Endometrial microvascular endothelial cells (primary cell): Measurements from ENCODE around the gene OPRPN. TPM values are rescaled to one million over a fixed set of nuclear protein-coding genes. Genes with fewer than 3 reads are reported as not detected.

Experiments used
- in situ Hi-C: cut with HindIII; loops from 2 replicates; pipeline ENCODE4 v1.10.0; 2017; ENCODE audit warnings: low sequenced_read_pairs, low pct_unique_long_range_greater_than_20kb; ENCODE audit errors: inconsistent ontology term
- total RNA-seq: library from RNA; depleted of rRNA; stranded (reverse); fragments of >200 nt; gene quantifications from one replicate; pipeline ENCODE4 v1.2.3, GENCODE V29; 2015; ENCODE audit errors: inconsistent ontology term

OPRPN gene, protein sequence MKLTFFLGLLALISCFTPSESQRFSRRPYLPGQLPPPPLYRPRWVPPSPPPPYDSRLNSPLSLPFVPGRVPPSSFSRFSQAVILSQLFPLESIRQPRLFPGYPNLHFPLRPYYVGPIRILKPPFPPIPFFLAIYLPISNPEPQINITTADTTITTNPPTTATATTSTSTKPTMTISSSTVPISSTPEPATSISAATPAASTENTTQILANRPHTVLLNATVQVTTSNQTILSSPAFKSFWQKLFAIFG
- not detected for total RNA-seq

DNA sequence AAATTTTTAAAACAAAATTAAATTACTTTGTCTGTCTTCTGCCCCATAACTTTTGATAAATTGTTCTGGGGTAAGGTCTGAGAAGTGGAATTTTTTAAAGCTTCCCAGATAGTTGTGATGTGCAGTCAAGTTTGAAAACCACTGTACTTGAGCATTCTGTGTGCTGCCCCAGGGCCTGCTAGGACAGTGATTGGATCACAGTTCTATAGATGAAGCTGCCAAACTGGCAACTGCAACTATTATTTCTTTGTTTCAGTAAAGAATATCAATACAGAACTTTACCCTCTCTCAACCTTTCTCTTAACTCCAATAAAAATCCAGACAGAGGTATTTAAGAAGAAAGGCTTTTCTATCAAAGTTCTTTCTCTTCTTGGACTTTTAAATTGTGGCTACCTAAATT, at the start of gene OPRPN:
Gene OPRPN (plus strand): TSS at position 361 of the 400 bp plus-strand sequence. CDS start 1,346 bp downstream, outside the sequence.
- in situ Hi-C loops, result no loop called here

DNA sequence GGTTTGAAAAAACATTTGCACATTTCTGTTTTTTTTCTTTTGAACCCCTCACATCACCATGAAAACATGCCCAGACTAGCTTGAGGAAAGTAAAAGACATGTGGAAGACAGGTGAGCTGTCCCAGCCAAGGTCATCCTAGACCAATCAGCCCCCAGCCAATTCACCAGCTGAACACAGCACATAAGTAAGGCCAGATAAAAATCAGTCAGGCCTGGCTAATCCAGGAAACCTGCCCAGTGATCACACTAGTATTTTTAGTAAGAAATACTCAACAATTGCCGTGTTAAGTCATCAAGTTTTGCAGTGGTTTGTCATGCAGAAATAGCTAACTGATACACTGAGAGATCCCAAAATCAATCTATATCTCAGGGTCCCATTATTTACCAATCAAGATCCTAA, 41.6 kb upstream of the OPRPN start:
- in situ Hi-C loops, result no loop called here

GRCh38 chr4:70359115-70359661, 38.6 kb upstream of the OPRPN start:
- in situ Hi-C loops, result no loop called here

DNA sequence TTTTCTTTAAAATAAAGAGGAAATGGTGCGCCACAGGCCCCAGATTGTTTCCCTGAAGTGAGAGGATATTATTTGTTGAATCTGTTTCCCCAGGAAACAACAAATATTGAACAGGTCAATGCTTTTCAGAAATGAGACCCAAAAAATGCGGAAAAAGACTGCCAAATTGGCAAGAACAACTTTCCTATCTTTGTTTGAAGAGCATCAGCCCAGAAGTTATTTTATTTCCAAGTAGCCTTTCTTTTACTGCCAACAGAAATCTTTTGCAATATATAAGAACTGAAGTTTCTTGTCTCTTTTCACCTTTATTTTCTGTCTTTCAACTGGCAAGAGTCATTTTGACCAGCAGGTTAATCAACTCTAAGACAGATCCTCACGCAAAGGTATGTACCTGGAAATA, 37.3 kb upstream of the OPRPN start, which contains the start of gene SMR3A:
Gene SMR3A (plus strand): TSS at position 301 of the 400 bp plus-strand sequence. CDS start 1,356 bp downstream, outside the sequence.
- in situ Hi-C loops, result no loop called here

- in situ Hi-C loops, result no loop called here
Observed at GRCh38 chr4:70364002-70364401, 33.7 kb upstream of the OPRPN start.

DNA sequence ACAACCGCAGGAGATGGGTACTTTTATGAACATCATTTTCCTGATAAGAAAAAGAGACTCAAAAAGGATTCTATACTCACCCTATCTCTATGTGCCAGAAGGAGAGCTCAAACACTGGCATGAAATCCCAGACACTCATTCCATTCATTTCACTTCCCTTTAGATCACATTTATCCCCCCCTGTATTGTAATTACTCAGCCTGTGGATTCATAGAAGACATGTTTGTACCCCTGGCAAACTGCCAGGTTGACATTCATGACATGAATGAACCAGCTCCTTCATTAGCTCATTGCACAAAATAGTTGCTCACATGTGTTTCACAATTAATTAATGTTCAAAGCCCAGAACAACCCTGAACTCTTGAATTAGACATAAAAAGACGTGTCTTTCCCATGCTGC, 32.3 kb upstream of the OPRPN start:
- in situ Hi-C loops, result no loop called here

GRCh38 chr4:70367813-70368212, 29.9 kb upstream of the OPRPN start:
- in situ Hi-C loops, result no loop called here

- in situ Hi-C loops, result no loop called here
Observed at GRCh38 chr4:70371987-70372386, 25.8 kb upstream of the OPRPN start.

- in situ Hi-C loops, result no loop called here
Observed at GRCh38 chr4:70372760-70373159, 25.0 kb upstream of the OPRPN start.

- in situ Hi-C loops, result no loop called here
Observed at GRCh38 chr4:70380578-70380977, 17.2 kb upstream of the OPRPN start.

- in situ Hi-C loops, result no loop called here
Observed at GRCh38 chr4:70382691-70383181, 15.0 kb upstream of the OPRPN start, which contains the start of gene SMR3B. Gene SMR3B, plus strand, starts transcription at chr4:70383131. Its CDS starts 1,380 bp downstream, at chr4:70384511.

DNA sequence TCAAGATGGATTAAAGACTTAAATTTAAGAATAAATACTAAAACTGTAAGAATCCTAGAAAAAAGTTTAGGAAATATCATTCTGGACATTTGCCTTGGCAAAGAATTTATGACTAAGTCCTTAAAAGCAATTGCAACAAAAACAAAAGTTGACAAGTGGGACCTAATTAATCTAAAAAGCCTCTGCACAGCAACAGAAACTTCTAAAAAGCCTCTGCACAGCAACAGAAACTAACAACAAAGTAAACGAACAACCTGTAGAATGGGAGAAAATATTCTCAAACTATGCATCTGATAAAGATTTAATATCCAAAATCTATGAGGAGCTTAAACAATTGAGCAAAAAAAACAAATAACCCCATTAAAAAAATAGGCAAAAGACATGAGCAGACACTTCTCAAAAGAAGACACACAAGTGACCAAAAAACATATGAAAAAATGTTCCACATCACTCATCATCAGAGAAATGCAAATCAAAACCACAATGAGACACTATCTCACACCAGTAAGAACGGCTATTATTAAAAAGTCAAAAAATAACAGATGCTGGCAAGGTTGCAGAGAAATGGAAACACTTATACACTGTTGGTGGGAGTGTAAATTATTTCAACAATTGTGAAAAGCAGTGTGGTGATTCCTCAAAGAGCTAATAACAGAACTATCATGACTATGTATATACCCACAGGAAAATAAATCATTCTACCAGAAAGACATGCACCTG, 5.5 kb upstream of the OPRPN start:
- in situ Hi-C loops, result no loop called here

DNA sequence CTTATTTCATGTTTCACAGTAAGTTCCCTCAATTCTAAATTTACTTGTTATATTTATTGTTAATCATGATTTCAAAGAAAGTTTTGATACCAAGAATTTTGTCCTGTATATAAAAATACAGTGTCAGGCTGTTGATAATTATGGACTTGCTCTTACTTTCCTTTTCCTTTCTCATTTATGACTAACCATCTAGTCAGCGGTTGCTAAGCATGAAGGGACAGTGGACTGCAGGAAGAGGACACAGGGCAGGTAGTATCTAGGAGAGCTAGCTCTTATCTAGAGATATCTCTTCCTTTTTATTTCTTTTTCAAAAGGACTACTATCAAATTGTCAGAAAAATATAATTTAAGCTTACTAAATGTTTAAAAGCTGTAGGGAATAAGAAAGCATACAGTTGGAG, 1.6 kb downstream of the OPRPN start:
- in situ Hi-C loops, result no loop called here

- in situ Hi-C loops, result no loop called here
Observed at GRCh38 chr4:70402762-70403161, 5.0 kb downstream of the OPRPN start.

DNA sequence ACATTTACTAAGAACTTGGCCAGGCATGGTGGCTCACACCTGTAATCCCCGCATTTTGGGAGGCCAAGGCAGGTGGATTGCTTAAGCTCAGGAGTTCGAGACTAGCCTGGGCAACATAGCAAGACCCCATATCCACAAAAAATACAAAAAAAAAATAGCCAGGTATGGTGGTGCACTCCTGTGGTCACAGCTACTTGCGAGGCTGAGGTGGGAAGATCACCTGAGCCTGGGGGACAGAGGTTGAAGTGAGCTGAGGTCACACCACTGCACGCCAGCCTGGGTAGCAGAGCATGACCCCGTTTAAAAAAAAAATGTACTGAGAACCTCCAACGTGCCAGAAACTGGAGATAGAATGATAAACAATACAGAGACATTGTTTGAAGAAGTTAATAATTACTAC, 8.0 kb downstream of the OPRPN start:
- in situ Hi-C loops, result no loop called here

DNA sequence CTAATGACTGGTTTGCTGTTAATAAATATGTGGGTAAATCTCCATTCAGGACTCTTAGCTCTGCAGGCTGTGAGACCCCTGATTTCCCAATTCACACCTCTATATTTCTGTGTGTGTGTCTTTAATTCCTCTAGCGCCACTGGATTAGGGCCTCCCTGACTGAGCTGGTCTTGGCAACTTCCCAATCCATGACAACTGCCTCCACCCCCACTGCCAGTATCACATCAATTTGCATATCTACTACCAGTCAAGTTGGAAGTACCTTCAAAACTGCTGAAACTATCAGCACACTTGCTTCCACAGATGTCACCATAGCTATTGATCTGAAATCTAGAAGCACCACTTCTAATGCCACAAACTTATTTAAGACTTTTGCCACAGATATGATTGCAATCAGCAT, 27.6 kb downstream of the OPRPN start:
- in situ Hi-C loops, result no loop called here

DNA sequence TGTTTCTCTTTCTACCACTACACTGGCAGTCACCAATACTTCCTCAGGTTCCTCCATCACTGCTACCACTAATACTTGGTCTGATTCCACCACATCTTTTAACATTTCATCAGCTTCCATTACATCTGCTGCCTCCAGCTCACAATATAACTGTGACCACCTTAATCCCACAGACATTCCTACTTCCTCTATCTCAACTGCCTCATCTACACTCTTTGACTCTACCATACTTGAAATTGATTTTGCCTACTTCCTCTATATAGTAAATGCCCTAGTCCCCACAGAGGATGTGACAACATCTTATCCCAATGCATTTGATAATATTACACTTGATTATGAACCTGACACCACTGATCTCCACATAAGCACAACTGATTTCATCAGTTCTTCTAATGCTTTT, 29.0 kb downstream of the OPRPN start:
- in situ Hi-C loops, result no loop called here

GRCh38 chr4:70437197-70437596, 39.5 kb downstream of the OPRPN start:
- in situ Hi-C loops, result no loop called here

DNA sequence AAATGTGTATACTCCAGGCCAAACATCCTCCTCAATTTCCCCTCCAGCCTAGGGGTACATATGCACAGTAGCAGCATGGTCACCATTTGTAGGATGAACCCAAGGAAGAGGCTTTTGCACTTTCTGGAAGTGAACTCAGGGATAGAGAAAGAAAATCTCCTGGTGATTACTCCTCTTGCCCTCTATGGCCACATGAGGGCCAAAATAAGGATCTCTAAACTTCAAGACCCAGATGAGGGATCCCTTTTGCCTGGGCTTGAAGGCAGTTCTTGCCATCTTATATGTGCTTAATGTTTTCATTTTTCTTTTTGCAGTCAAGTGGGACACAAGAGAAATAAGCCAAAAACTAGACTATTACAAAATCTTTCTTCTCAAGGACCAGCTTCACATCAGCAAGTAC, 44.7 kb downstream of the OPRPN start:
- in situ Hi-C loops, result no loop called here

DNA sequence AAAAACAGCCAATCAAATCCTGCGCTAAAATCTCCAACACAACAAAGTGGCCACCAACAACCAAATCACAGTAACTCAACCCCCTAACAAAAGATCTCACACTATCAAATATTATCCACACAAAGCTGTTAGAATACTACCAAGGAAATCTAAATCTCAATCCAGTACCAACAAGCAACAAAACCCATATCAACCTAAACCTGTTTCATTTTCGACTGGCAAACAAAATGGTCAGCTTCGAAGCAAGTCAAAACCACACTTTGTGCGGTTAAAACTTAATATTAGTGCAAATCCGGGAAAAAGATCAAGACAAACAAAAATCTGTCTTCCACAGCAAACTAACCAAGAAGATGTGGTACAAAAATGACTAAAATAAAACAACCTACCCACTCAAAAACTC, 45.6 kb downstream of the OPRPN start:
- in situ Hi-C loops, result no loop called here
